ENCODE results near the gene FABP7.

Gene FABP7

GRCh38 chr6:122800906-122801305 lies 21.4 kb downstream of the FABP7 start:
- no peak overlapping the region for H2AFZ ChIP-seq (ENCODE audit: low read depth)
- H3K4me2 ChIP-seq = no peak overlapping the region
- no peak for TF ChIP-seq CTCF (conservative IDR thresholded peaks at IDR 0.05; ENCODE audit: low read depth, low read length)
- H3K4me3 ChIP-seq (IDR thresholded peaks at IDR 0.05; ENCODE audit: insufficient read depth, low read depth, low read length) = no peak overlapping the region
- no peak overlapping the region for H3K27ac ChIP-seq
- no peaks in the 10 kb centered on the region for H3K4me1 ChIP-seq (ENCODE audit: low read depth, poor library complexity, severe bottlenecking)
- H4K20me1 ChIP-seq (ENCODE audit: insufficient read depth) = no peaks in the 10 kb centered on the region
- H3K9ac ChIP-seq = no peak overlapping the region
- H3K27me3 ChIP-seq (ENCODE audit: insufficient read depth, low read depth) = no peaks in the 10 kb centered on the region
- H3K79me2 ChIP-seq (ENCODE audit: insufficient read depth, low read depth) = no peaks in the 10 kb centered on the region
- H3K36me3 ChIP-seq (ENCODE audit: insufficient read depth) = no peaks in the 10 kb centered on the region

GRCh38 chr6:122801397-122801796 lies 21.9 kb downstream of the FABP7 start:
- TF ChIP-seq CTCF (conservative IDR thresholded peaks at IDR 0.05; ENCODE audit: low read depth, low read length) = no peak
- H3K79me2 ChIP-seq (ENCODE audit: insufficient read depth, low read depth) = no peaks in the 10 kb centered on the region
- H3K4me2 ChIP-seq = no peak overlapping the region
- H3K4me3 ChIP-seq (IDR thresholded peaks at IDR 0.05; ENCODE audit: insufficient read depth, low read depth, low read length) = no peak overlapping the region
- H3K4me1 ChIP-seq (ENCODE audit: low read depth, poor library complexity, severe bottlenecking) = no peaks in the 10 kb centered on the region
- H4K20me1 ChIP-seq (ENCODE audit: insufficient read depth) = no peaks in the 10 kb centered on the region
- H3K9ac ChIP-seq = no peak overlapping the region
- H3K27me3 ChIP-seq (ENCODE audit: insufficient read depth, low read depth) = no peaks in the 10 kb centered on the region
- H2AFZ ChIP-seq (ENCODE audit: low read depth) = no peak overlapping the region
- no peaks in the 10 kb centered on the region for H3K36me3 ChIP-seq (ENCODE audit: insufficient read depth)
- no peak overlapping the region for H3K27ac ChIP-seq

GRCh38 chr6:122803171-122803661 lies 23.7 kb downstream of the FABP7 start:
- H3K79me2 ChIP-seq (ENCODE audit: insufficient read depth, low read depth) = no peaks in the 10 kb centered on the region
- H3K4me1 ChIP-seq (ENCODE audit: low read depth, poor library complexity, severe bottlenecking) = no peaks in the 10 kb centered on the region
- H3K4me3 ChIP-seq (IDR thresholded peaks at IDR 0.05; ENCODE audit: insufficient read depth, low read depth, low read length) = no peak overlapping the region
- H3K27me3 ChIP-seq (ENCODE audit: insufficient read depth, low read depth) = no peaks in the 10 kb centered on the region
- no peak overlapping the region for H3K27ac ChIP-seq
- no peaks in the 10 kb centered on the region for H4K20me1 ChIP-seq (ENCODE audit: insufficient read depth)
- no peak for TF ChIP-seq CTCF (conservative IDR thresholded peaks at IDR 0.05; ENCODE audit: low read depth, low read length)
- H3K4me2 ChIP-seq = no peak overlapping the region
- H2AFZ ChIP-seq (ENCODE audit: low read depth) = no peak overlapping the region
- H3K36me3 ChIP-seq (ENCODE audit: insufficient read depth) = no peaks in the 10 kb centered on the region
- no peak overlapping the region for H3K9ac ChIP-seq

GRCh38 chr6:122804962-122805485 lies 25.5 kb downstream of the FABP7 start:
- Histone ChIP-seq H3K27me3 (ENCODE audit: insufficient read depth, low read depth) (no peaks in the 10 kb centered on the region), H3K27ac (no peak overlapping the region), H2AFZ (ENCODE audit: low read depth) (no peak overlapping the region), H3K9ac (no peak overlapping the region), H3K4me1 (ENCODE audit: low read depth, poor library complexity, severe bottlenecking) (no peaks in the 10 kb centered on the region), H3K4me3 (IDR thresholded peaks at IDR 0.05; ENCODE audit: insufficient read depth, low read depth, low read length) (no peak overlapping the region), H3K36me3 (ENCODE audit: insufficient read depth) (no peaks in the 10 kb centered on the region), H4K20me1 (ENCODE audit: insufficient read depth) (no peaks in the 10 kb centered on the region), H3K79me2 (ENCODE audit: insufficient read depth, low read depth) (no peaks in the 10 kb centered on the region), H3K4me2 (no peak overlapping the region)
- TF ChIP-seq CTCF (conservative IDR thresholded peaks at IDR 0.05; ENCODE audit: low read depth, low read length) = no peak

All from KMS-11 (cell line).